Loucy (cell line): ENCODE measurements around the gene CABP7.

Experiments used
- H2AFZ ChIP-seq: fragments of 200-600 bp; sonication (generic); 2 replicates; pipeline ENCODE4 v1.6.0; 2016; ENCODE audit warnings: antibody characterized with exemption, mild to moderate bottlenecking, low read length, moderate library complexity
- H3F3A ChIP-seq: fragments of 200-600 bp; 2 replicates; pipeline ENCODE4 v1.6.0; 2016; ENCODE audit warnings: antibody characterized with exemption, low read depth, mild to moderate bottlenecking
- H3K27me3 ChIP-seq: fragments of 200-600 bp; sonication (generic); 2 replicates; pipeline ENCODE4 v1.6.1; 2014; ENCODE audit warnings: low read length, mild to moderate bottlenecking; ENCODE audit not compliant: insufficient read depth, poor library complexity, severe bottlenecking
- H3K36me3 ChIP-seq: fragments of 200-600 bp; sonication (generic); 2 replicates; pipeline ENCODE4 v1.6.1; 2016; ENCODE audit warnings: low read length; ENCODE audit not compliant: insufficient read depth
- H3K4me1 ChIP-seq: fragments of 200-600 bp; sonication (generic); 2 replicates; pipeline ENCODE4 v1.5.1; 2014; ENCODE audit warnings: low read length, mild to moderate bottlenecking; ENCODE audit not compliant: insufficient read depth, poor library complexity, severe bottlenecking
- H3K4me2 ChIP-seq: fragments of 200-600 bp; sonication (generic); 2 replicates; pipeline ENCODE4 v1.6.0; 2014; ENCODE audit warnings: antibody characterized with exemption, low read length, low read depth, mild to moderate bottlenecking; ENCODE audit not compliant: poor library complexity, severe bottlenecking
- H3K4me3 ChIP-seq: fragments of 200-600 bp; sonication (generic); 2 replicates; pipeline ENCODE4 v1.5.1; 2014; ENCODE audit warnings: low read length, mild to moderate bottlenecking, mixed read lengths; ENCODE audit not compliant: poor library complexity, severe bottlenecking
- H3K79me2 ChIP-seq: fragments of 200-600 bp; sonication (generic); 2 replicates; pipeline ENCODE4 v1.6.1; 2014; ENCODE audit warnings: low read length; ENCODE audit not compliant: insufficient read depth
- H3K9ac ChIP-seq: fragments of 200-600 bp; sonication (generic); 2 replicates; pipeline ENCODE4 v1.6.0; 2014; ENCODE audit warnings: mild to moderate bottlenecking, low read depth, low read length, moderate library complexity; ENCODE audit not compliant: poor library complexity, severe bottlenecking
- H3K9me2 ChIP-seq: fragments of 200-600 bp; sonication (generic); replicated peaks from 2 replicates; pipeline ENCODE4 v1.6.1; 2016; ENCODE audit warnings: low read depth, low read length, mixed read lengths
- H3K9me3 ChIP-seq: fragments of 200-600 bp; sonication (generic); 2 replicates; pipeline ENCODE4 v1.6.1; 2014; ENCODE audit warnings: mild to moderate bottlenecking, antibody characterized with exemption, low read length, low read depth; ENCODE audit not compliant: insufficient read depth
- H4K20me1 ChIP-seq: fragments of 200-600 bp; sonication (generic); 2 replicates; pipeline ENCODE4 v1.6.0; 2014; ENCODE audit warnings: antibody characterized with exemption, low read length, mild to moderate bottlenecking; ENCODE audit not compliant: insufficient read depth, poor library complexity, severe bottlenecking
- EZH2phosphoT487 ChIP-seq: fragments of 200-600 bp; IDR thresholded peaks from 2 replicates; pipeline ENCODE4 v1.6.1; 2018; ENCODE audit warnings: antibody characterized with exemption, mild to moderate bottlenecking, moderate library complexity, borderline replicate concordance
- TF ChIP-seq, protein P1 (sequence below): fragments of 200-600 bp; sonication (generic); conservative IDR thresholded peaks from 2 replicates; pipeline ENCODE4 v1.5.1; 2014; ENCODE audit warnings: mild to moderate bottlenecking, antibody characterized with exemption, low read length

Gene CABP7

DNA sequence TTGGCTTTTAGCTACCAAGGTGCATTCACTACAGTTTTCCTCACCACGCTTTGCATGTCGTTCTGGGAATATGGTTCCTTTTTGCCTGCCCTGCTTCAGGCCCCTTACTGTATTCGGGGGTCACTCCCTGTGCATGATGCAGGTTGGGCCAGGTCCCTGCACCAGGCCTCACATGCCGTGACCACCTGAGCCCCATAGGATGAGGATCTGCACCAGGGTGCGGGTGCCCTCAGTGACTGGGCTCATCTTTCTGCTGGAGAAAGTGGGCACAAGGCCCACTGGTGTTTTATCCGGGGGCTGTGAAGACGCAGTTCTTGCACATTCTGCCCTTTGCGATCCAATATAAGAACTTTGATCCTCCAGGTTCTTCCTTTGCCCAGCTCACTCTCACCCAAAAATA is 45.7 kb upstream of the CABP7 start:
- no peak overlapping the region for H3K9ac ChIP-seq
- H3K9me3 ChIP-seq = no peaks in the 10 kb centered on the region
- H2AFZ ChIP-seq = no peak overlapping the region
- H3K4me2 ChIP-seq = no peak overlapping the region
- no peaks in the 10 kb centered on the region for H3K9me2 ChIP-seq
- no peaks in the 10 kb centered on the region for H3K27me3 ChIP-seq
- H3K79me2 ChIP-seq = no peaks in the 10 kb centered on the region
- no peaks in the 10 kb centered on the region for H3F3A ChIP-seq
- H3K36me3 ChIP-seq = peaks cover 75% of the 10 kb centered on the region; the same call in 1 of the 2 replicates
- no peaks in the 10 kb centered on the region for H3K4me1 ChIP-seq
- TF ChIP-seq, protein P1, sequence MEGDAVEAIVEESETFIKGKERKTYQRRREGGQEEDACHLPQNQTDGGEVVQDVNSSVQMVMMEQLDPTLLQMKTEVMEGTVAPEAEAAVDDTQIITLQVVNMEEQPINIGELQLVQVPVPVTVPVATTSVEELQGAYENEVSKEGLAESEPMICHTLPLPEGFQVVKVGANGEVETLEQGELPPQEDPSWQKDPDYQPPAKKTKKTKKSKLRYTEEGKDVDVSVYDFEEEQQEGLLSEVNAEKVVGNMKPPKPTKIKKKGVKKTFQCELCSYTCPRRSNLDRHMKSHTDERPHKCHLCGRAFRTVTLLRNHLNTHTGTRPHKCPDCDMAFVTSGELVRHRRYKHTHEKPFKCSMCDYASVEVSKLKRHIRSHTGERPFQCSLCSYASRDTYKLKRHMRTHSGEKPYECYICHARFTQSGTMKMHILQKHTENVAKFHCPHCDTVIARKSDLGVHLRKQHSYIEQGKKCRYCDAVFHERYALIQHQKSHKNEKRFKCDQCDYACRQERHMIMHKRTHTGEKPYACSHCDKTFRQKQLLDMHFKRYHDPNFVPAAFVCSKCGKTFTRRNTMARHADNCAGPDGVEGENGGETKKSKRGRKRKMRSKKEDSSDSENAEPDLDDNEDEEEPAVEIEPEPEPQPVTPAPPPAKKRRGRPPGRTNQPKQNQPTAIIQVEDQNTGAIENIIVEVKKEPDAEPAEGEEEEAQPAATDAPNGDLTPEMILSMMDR = no peak
- TF ChIP-seq EZH2phosphoT487 = no peak
- no peaks in the 10 kb centered on the region for H4K20me1 ChIP-seq
- H3K4me3 ChIP-seq = no peak overlapping the region

DNA sequence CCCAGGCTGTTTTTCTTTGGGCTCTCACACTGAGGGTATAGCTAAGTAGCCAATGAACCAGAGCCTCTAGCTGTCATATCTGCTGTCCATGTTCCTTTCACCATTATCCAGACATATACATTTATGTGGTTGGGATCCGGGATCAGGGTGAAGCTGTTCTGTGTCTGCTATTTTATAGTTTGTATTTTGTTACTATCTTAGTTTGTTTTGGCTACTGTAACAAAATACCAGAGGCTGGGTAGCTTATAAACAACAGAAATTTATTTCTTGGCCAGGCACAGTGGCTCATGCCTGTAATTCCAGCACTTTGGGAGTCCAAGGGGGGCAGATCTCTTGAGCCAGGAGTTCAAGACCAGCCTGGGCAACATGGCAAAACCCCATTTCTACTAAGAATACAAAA is 40.5 kb upstream of the CABP7 start:
- H4K20me1 ChIP-seq = no peaks in the 10 kb centered on the region
- no peaks in the 10 kb centered on the region for H3K9me2 ChIP-seq
- TF ChIP-seq, protein P1 = no peak
- TF ChIP-seq EZH2phosphoT487 = no peak
- H3K9ac ChIP-seq = no peak overlapping the region
- no peak overlapping the region for H3K4me2 ChIP-seq
- H3K27me3 ChIP-seq = no peaks in the 10 kb centered on the region
- H3K4me1 ChIP-seq = no peaks in the 10 kb centered on the region
- no peaks in the 10 kb centered on the region for H3K79me2 ChIP-seq
- H3F3A ChIP-seq = no peaks in the 10 kb centered on the region
- no peaks in the 10 kb centered on the region for H3K9me3 ChIP-seq
- H3K4me3 ChIP-seq = no peak overlapping the region
- peaks cover 92% of the 10 kb centered on the region; the same call in 1 of the 2 replicates for H3K36me3 ChIP-seq
- H2AFZ ChIP-seq = no peak overlapping the region

DNA sequence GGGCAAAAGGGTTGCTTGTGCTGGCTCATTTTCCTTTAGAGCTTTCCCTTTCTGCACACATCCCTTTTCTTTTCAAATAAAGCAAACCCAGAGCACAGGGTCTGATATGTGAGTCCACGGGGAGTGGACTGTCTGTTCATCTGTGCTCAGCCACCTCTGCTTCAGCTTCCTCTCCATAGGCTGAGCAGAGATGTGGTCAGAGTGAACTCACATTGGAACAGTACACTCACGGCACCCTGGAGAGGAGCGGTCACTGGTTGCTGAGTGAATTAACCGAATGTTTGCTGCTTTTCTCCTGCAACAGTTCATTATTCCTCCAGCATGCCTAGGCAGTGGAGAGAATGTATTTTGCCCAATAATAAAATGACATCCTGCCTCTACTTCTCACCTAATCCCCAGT is 36.3 kb upstream of the CABP7 start:
- Histone ChIP-seq H3K79me2 (no peaks in the 10 kb centered on the region), H3K9me2 (no peaks in the 10 kb centered on the region)
- no peak for TF ChIP-seq EZH2phosphoT487
- TF ChIP-seq, protein P1 = no peak

More for the DNA sequence above, 36.3 kb upstream of the CABP7 start:
- H3K36me3 ChIP-seq = peaks cover 70% of the 10 kb centered on the region; the same call in 1 of the 2 replicates
- no peak overlapping the region for H3K9ac ChIP-seq
- no peaks in the 10 kb centered on the region for H3K9me3 ChIP-seq
- H3K4me1 ChIP-seq = no peaks in the 10 kb centered on the region
- no peak overlapping the region for H3K4me2 ChIP-seq
- H3K27me3 ChIP-seq = no peaks in the 10 kb centered on the region
- H3F3A ChIP-seq = no peaks in the 10 kb centered on the region
- no peaks in the 10 kb centered on the region for H4K20me1 ChIP-seq
- no peak overlapping the region for H2AFZ ChIP-seq
- no peak overlapping the region for H3K4me3 ChIP-seq
